SK-N-SH treated with all-trans-retinoic acid at 6 μM for 48 hours (cell line): ENCODE data around the gene CCDC172.

ENCODE experiments used
- ATAC-seq: fragments of 200-7000 bp; cut with Tn5 transposase; 3 replicates; pipeline ENCODE4 v1.9.1; 2020; ENCODE audit warnings: mild to moderate bottlenecking, moderate library complexity
- ARNTL ChIP-seq: fragments of 450-650 bp; formaldehyde crosslinking; IDR thresholded peaks from 2 replicates; pipeline ENCODE4 v1.5.0; 2020; ENCODE audit warnings: low read depth, mild to moderate bottlenecking, moderate library complexity, borderline replicate concordance
- BACH2 ChIP-seq: fragments of 250-450 bp; sonication (Bioruptor Pico); IDR thresholded peaks from 2 replicates; pipeline ENCODE4 v1.9.0; 2021; ENCODE audit warnings: mild to moderate bottlenecking, borderline replicate concordance
- CSDC2 ChIP-seq: fragments of 250-450 bp; sonication (Bioruptor Pico); IDR thresholded peaks from 2 replicates; pipeline ENCODE4 v1.5.0; 2020; ENCODE audit warnings: mild to moderate bottlenecking, moderate library complexity
- ESRRG ChIP-seq: fragments of 250-450 bp; sonication (Bioruptor Pico); IDR thresholded peaks from 2 replicates; pipeline ENCODE4 v1.6.1; 2021; ENCODE audit warnings: mild to moderate bottlenecking
- GLIS3 ChIP-seq: fragments of 250-450 bp; sonication (Bioruptor Pico); IDR thresholded peaks from 2 replicates; pipeline ENCODE4 v1.5.0; 2020; ENCODE audit warnings: mild to moderate bottlenecking, moderate library complexity
- OSR1 ChIP-seq: fragments of 250-450 bp; sonication (Bioruptor Pico); IDR thresholded peaks from 2 replicates; pipeline ENCODE4 v1.8.0; 2022; ENCODE audit warnings: moderate library complexity, mild to moderate bottlenecking, inconsistent platforms
- PPARA ChIP-seq: fragments of 250-450 bp; sonication (Bioruptor Pico); IDR thresholded peaks from 2 replicates; pipeline ENCODE4 v1.5.0; 2020; ENCODE audit warnings: mild to moderate bottlenecking, borderline replicate concordance
- RARB ChIP-seq: fragments of 250-450 bp; sonication (Bioruptor Pico); IDR thresholded peaks from 2 replicates; pipeline ENCODE4 v1.8.0; 2021; ENCODE audit warnings: mild to moderate bottlenecking, moderate library complexity
- SNAI2 ChIP-seq: fragments of 250-450 bp; sonication (Bioruptor Pico); IDR thresholded peaks from 2 replicates; pipeline ENCODE4 v1.5.0; 2020; ENCODE audit warnings: mild to moderate bottlenecking, moderate library complexity
- TCF4 ChIP-seq: fragments of 250-450 bp; sonication (Bioruptor Pico); IDR thresholded peaks from 2 replicates; pipeline ENCODE4 v1.8.0; 2021; ENCODE audit warnings: mild to moderate bottlenecking, moderate library complexity, borderline replicate concordance
- TOX ChIP-seq: fragments of 250-450 bp; sonication (Bioruptor Pico); IDR thresholded peaks from 2 replicates; pipeline ENCODE4 v1.8.0; 2021; ENCODE audit warnings: mild to moderate bottlenecking, moderate library complexity, borderline replicate concordance
- ZC3H10 ChIP-seq: fragments of 250-450 bp; sonication (Bioruptor Pico); IDR thresholded peaks from 2 replicates; pipeline ENCODE4 v1.5.1; 2021; ENCODE audit warnings: mild to moderate bottlenecking, moderate library complexity
- ZFP3 ChIP-seq: fragments of 250-450 bp; sonication (Bioruptor Pico); IDR thresholded peaks from 2 replicates; pipeline ENCODE4 v1.5.0; 2020; ENCODE audit warnings: mild to moderate bottlenecking, moderate library complexity
- ZFP30 ChIP-seq: fragments of 450-650 bp; formaldehyde crosslinking; IDR thresholded peaks from 2 replicates; pipeline ENCODE4 v1.5.0; 2022; ENCODE audit warnings: mild to moderate bottlenecking, moderate library complexity
- ZNF565 ChIP-seq: fragments of 450-650 bp; formaldehyde crosslinking; conservative IDR thresholded peaks from 2 replicates; pipeline ENCODE4 v1.5.0; 2020; ENCODE audit warnings: low read depth, mild to moderate bottlenecking, moderate library complexity
- ZNF70 ChIP-seq: fragments of 450-650 bp; formaldehyde crosslinking; IDR thresholded peaks from 2 replicates; pipeline ENCODE4 v1.5.0; 2020; ENCODE audit warnings: mild to moderate bottlenecking, moderate library complexity
- ZNF8 ChIP-seq: fragments of 450-650 bp; formaldehyde crosslinking; IDR thresholded peaks from 2 replicates; pipeline ENCODE4 v1.5.0; 2020; ENCODE audit warnings: mild to moderate bottlenecking, moderate library complexity
- TF ChIP-seq, protein P1 (sequence below): fragments of 250-450 bp; sonication (Bioruptor Pico); IDR thresholded peaks from 2 replicates; pipeline ENCODE4 v1.8.0; 2020; ENCODE audit warnings: mild to moderate bottlenecking, moderate library complexity, borderline replicate concordance
- TF ChIP-seq, protein P2 (sequence below): fragments of 250-450 bp; sonication (Bioruptor Pico); IDR thresholded peaks from 2 replicates; pipeline ENCODE4 v1.5.0; 2020; ENCODE audit warnings: mild to moderate bottlenecking, moderate library complexity
- TF ChIP-seq, protein P3 (sequence below): fragments of 250-450 bp; sonication (Bioruptor Pico); IDR thresholded peaks from 2 replicates; pipeline ENCODE4 v1.5.1; 2020; ENCODE audit warnings: low read depth, mild to moderate bottlenecking, moderate library complexity

The CCDC172 gene

DNA sequence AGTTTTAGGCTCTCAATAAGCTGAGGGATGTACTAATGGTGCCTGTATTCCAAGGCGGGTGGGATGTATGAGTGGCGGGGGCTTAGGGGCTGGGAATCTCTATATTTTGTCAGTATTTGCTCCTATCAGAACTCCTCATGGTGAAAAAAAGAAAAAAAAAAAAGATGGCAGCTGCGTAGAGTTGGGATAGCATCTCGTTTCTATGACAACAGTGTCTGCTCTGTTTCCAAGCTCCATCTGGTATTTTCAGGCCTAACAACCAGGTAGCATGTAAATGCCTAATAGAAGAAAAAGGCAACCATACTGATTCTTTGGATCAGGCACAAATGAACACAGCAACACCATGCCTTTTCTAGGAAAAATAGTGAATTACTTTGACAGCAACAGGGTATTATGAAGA, 11.7 kb upstream of the CCDC172 start:
- TF ChIP-seq ZNF8 (CRISPR knock-in tag), result no peak
- no peak for TF ChIP-seq CSDC2
- no peak for TF ChIP-seq PPARA
- no peak for TF ChIP-seq ZNF565 (CRISPR knock-in tag)
- no peak for TF ChIP-seq SNAI2 (CRISPR knock-in tag)
- TF ChIP-seq, protein P1, sequence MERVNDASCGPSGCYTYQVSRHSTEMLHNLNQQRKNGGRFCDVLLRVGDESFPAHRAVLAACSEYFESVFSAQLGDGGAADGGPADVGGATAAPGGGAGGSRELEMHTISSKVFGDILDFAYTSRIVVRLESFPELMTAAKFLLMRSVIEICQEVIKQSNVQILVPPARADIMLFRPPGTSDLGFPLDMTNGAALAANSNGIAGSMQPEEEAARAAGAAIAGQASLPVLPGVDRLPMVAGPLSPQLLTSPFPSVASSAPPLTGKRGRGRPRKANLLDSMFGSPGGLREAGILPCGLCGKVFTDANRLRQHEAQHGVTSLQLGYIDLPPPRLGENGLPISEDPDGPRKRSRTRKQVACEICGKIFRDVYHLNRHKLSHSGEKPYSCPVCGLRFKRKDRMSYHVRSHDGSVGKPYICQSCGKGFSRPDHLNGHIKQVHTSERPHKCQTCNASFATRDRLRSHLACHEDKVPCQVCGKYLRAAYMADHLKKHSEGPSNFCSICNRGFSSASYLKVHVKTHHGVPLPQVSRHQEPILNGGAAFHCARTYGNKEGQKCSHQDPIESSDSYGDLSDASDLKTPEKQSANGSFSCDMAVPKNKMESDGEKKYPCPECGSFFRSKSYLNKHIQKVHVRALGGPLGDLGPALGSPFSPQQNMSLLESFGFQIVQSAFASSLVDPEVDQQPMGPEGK, result no peak
- TF ChIP-seq ZFP3 (CRISPR knock-in tag), result no peak
- TF ChIP-seq GLIS3 (CRISPR knock-in tag), result no peak
- no peak for TF ChIP-seq ZFP30 (CRISPR knock-in tag)
- TF ChIP-seq, protein P2, sequence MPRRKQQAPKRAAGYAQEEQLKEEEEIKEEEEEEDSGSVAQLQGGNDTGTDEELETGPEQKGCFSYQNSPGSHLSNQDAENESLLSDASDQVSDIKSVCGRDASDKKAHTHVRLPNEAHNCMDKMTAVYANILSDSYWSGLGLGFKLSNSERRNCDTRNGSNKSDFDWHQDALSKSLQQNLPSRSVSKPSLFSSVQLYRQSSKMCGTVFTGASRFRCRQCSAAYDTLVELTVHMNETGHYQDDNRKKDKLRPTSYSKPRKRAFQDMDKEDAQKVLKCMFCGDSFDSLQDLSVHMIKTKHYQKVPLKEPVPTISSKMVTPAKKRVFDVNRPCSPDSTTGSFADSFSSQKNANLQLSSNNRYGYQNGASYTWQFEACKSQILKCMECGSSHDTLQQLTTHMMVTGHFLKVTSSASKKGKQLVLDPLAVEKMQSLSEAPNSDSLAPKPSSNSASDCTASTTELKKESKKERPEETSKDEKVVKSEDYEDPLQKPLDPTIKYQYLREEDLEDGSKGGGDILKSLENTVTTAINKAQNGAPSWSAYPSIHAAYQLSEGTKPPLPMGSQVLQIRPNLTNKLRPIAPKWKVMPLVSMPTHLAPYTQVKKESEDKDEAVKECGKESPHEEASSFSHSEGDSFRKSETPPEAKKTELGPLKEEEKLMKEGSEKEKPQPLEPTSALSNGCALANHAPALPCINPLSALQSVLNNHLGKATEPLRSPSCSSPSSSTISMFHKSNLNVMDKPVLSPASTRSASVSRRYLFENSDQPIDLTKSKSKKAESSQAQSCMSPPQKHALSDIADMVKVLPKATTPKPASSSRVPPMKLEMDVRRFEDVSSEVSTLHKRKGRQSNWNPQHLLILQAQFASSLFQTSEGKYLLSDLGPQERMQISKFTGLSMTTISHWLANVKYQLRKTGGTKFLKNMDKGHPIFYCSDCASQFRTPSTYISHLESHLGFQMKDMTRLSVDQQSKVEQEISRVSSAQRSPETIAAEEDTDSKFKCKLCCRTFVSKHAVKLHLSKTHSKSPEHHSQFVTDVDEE (CRISPR knock-in tag), result no peak
- no peak for TF ChIP-seq TOX (CRISPR knock-in tag)
- TF ChIP-seq ZC3H10 (CRISPR knock-in tag), result no peak
- no peak for TF ChIP-seq BACH2
- ATAC-seq, result no peak; the same call in 2 of the 3 replicates

DNA sequence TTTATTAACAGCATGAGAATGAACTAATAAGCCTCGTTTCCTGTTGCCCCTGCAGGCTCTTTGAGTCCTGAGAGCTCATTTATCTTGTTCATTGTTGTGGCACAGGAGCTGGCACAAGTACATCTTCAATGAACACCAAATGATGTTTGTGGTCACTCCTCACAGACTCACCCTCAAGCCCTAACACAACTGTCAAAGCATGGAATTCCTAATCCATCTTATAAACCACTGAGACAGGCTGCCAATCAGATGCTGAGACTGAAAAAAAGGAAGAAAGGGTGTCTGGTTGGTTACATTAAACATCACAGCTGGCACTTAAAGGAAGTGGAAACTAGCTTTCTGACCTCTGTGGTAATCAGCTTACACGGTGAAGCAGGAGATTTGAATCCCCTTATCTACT, 7.7 kb upstream of the CCDC172 start:
- TF ChIP-seq ZC3H10 (CRISPR knock-in tag), result no peak
- no peak for TF ChIP-seq BACH2
- no peak for TF ChIP-seq GLIS3 (CRISPR knock-in tag)
- TF ChIP-seq ESRRG (CRISPR knock-in tag), result no peak
- TF ChIP-seq ZFP3 (CRISPR knock-in tag), result no peak
- no peak for TF ChIP-seq OSR1 (CRISPR knock-in tag)
- no peak for TF ChIP-seq ZNF8 (CRISPR knock-in tag)
- no peak for TF ChIP-seq PPARA
- no peak for TF ChIP-seq TOX (CRISPR knock-in tag)
- TF ChIP-seq RARB (CRISPR knock-in tag), result no peak
- no peak for TF ChIP-seq CSDC2
- TF ChIP-seq TCF4 (CRISPR knock-in tag), result no peak
- TF ChIP-seq, protein P2 (CRISPR knock-in tag), result no peak
- ATAC-seq, result no peak

DNA sequence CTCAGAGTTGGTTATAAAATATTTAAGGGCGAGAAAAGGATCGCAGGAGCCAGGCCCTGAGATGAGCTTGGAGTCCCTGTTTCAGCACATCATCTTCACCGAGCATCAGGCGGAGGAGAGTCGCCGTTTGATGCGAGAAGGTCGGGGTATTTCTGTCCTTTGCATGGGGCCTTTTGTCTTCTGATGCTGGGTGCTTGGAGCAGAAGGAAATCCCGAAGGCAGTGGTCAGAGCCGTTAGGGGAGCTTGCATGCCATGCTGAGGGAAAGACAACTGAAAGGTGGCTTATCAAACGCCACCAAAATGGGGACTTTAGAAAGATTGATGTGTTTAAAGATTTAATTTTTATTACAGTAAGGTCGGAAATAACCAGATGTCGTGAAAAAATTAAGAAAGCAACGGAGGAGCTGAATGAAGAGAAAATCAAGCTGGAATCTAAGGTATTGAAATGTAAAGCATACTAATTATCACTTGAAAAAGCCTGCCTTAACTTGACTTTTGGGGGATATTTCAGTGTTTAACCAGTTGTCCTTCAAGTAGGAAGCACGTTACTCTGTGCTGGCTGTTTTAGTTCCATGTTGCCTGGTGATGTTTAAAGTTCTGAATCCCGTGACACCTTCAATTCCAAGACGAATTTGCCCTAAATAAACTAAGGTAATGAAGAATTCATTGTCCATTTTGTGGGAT, 845 bp downstream of the CCDC172 start:
- no peak for TF ChIP-seq GLIS3 (CRISPR knock-in tag)
- no peak for TF ChIP-seq TOX (CRISPR knock-in tag)
- no peak for TF ChIP-seq BACH2
- no peak for TF ChIP-seq ZNF565 (CRISPR knock-in tag)
- TF ChIP-seq ARNTL (CRISPR knock-in tag), result no peak
- no peak for TF ChIP-seq RARB (CRISPR knock-in tag)
- TF ChIP-seq, protein P2 (CRISPR knock-in tag), result no peak
- TF ChIP-seq ESRRG (CRISPR knock-in tag), result no peak
- no peak for TF ChIP-seq ZNF70 (CRISPR knock-in tag)
- TF ChIP-seq, protein P1, result no peak
- TF ChIP-seq ZFP30 (CRISPR knock-in tag), result no peak
- no peak for TF ChIP-seq ZC3H10 (CRISPR knock-in tag)
- TF ChIP-seq, protein P3, sequence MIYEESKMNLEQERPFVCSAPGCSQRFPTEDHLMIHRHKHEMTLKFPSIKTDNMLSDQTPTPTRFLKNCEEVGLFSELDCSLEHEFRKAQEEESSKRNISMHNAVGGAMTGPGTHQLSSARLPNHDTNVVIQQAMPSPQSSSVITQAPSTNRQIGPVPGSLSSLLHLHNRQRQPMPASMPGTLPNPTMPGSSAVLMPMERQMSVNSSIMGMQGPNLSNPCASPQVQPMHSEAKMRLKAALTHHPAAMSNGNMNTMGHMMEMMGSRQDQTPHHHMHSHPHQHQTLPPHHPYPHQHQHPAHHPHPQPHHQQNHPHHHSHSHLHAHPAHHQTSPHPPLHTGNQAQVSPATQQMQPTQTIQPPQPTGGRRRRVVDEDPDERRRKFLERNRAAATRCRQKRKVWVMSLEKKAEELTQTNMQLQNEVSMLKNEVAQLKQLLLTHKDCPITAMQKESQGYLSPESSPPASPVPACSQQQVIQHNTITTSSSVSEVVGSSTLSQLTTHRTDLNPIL (CRISPR knock-in tag), result no peak
- no peak for TF ChIP-seq SNAI2 (CRISPR knock-in tag)
- no peak for ATAC-seq
